Superior temporal gyrus (tissue), 1 donor: ENCODE data around the gene RAD23B.

Experiments
- DNase-seq: peaks from one replicate; pipeline ENCODE4 v3.0.0-alpha.2; 2016; ENCODE audit errors: extremely low spot score

The RAD23B gene

DNA sequence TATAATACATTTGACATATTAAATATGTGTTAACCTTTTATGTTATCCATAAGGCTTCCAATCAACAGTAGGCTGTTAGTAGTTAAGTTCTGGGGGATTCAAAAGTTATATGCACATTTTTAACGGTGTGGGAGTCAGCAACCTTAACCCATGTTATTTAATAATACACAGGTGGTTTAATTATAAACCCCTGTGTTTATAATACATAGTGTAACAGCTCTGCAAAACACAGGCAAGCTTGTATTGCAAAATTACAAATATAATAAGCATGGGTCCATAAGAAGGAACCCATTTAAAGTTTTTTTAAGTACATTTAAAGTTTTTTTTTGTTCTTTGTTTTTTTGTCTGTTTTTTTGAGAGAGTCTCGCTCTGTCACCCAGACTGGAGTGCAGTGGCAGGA, 14.5 kb upstream of the RAD23B start:
- no peak for DNase-seq

- DNase-seq = no peak
Observed at GRCh38 chr9:107269254-107269653, 13.8 kb upstream of the RAD23B start.

DNA sequence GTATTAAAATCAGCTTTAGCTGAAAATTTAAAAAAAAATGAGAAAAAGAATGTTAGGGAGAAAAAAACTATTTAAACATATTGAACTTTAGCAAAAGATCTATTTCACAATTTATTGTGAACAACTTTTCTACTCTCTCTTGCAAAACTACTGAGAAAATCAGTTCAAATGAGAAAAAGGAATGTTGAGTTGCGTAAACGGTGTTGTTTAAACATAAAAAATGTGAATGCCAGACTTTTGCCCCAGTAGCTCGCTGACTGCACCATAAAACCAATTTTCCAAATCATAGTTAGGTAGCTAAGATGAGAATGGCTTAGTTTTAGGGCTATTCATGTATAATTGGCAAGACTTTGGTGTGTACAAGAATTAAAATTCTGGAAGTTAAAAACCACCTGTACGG, 13.4 kb upstream of the RAD23B start:
- no peak for DNase-seq

DNA sequence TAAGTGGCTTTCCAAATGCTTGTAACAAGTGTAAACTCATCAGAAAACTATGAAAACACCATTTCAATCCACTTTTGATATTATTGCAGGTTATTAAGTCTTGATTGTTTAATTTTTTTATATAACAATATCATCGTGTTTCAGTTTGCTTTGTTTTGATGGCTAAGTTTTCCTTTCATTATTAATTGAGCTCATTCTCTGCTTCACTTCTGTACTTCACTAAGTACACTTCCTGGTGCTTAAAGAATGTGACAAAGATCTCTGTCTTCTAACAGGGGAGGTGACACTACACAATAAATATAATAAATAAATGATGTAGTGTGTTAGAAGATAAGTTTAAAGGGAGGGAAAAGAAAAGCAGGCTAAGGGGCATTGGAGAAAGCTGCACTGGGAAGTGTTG, 13.0 kb upstream of the RAD23B start:
- DNase-seq = no peak

GRCh38 chr9:107270580-107270979, 12.5 kb upstream of the RAD23B start:
- no peak for DNase-seq

- DNase-seq = no peak
Observed at GRCh38 chr9:107273634-107274033, 9.4 kb upstream of the RAD23B start.

DNA sequence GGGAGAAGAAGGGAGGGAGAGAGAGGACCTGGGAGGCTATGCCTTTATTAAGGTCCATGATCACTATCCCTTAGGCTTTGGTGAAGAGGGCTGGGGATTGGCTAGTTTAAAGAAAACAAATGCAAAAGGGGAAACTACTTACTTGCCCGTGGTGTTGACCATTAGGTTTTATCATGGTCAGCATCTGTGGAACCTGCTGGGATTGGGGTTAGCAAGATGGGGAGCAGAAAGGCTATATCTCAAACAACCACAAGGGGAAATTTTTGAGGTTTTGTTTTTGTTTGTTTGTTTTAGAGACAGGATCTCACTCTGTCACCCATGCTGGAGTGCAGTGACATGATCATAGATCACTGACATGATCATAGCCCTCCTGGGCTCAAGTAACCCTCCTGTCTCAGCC, 9.0 kb upstream of the RAD23B start:
- DNase-seq = no peak

- no peak for DNase-seq
Observed at GRCh38 chr9:107274953-107275422, 8.1 kb upstream of the RAD23B start.

DNA sequence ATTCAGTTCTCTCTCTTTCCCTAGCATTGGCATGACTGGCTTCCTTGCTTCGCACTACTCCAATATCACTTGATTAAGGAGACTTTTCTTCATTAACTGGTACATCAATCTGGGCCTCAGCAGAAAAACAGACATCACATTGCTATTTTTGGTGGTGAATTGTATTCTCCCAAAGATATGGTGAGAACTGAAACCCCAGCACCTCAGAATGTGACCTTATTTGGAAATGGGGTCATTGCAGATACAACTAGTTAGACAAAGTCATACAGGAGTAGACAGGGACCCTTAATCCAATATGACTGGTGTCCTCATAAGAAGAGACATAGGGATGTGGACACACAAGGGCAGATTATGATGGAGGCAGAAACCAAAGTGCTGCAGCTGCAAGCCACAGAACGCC, 7.5 kb upstream of the RAD23B start:
- no peak for DNase-seq

- DNase-seq = no peak
Observed at GRCh38 chr9:107276966-107277710, 5.9 kb upstream of the RAD23B start.

DNA sequence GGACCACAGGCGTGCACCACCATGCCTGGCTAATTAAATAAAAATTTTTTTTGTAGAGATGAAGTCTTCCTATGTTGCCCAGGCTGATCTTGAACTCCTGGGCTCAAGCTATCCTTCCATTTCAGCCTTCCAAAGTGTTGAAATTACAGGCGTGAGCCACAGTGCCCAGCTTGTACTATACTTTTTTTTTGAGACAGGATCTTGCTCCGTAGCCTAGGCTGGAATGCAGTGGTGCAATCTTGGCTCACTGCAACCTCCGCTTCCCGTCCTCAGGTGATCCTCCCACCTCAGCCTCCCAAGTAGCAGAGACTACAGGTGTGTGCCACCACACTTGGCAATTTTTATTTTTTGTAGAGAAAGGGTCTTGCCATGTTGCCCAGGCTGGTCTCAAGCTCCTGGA, 5.3 kb upstream of the RAD23B start:
- no peak for DNase-seq

- DNase-seq = no peak
Observed at GRCh38 chr9:107279086-107279485, 4.0 kb upstream of the RAD23B start.

DNA sequence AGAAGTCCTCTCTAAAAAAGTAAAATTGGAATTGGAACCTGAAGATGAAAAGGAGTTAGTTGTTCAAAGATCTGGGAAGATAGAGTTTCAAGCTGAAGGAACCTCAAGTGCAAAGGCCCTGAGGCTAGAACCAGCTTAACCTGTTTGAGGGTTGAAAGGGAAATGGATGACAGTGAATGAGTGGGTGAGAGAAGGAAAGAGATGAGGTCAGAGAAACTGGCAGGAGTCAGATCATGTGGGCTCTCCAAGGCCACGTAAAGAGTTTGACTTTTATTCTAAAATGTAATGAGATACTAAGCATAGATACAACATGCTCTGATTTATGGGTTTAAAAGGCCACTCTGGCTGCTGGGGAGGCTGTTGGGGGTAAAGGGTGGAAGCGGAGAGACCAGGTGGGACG, 2.5 kb upstream of the RAD23B start:
- no peak for DNase-seq

GRCh38 chr9:107281184-107281583, 1.9 kb upstream of the RAD23B start:
- DNase-seq = no peak

- no peak for DNase-seq
Observed at GRCh38 chr9:107281922-107282667, 984 bp upstream of the RAD23B start.

- peak; percentile 29 for DNase-seq
Observed at GRCh38 chr9:107283623-107284616, 841 bp downstream of the RAD23B start.

DNA sequence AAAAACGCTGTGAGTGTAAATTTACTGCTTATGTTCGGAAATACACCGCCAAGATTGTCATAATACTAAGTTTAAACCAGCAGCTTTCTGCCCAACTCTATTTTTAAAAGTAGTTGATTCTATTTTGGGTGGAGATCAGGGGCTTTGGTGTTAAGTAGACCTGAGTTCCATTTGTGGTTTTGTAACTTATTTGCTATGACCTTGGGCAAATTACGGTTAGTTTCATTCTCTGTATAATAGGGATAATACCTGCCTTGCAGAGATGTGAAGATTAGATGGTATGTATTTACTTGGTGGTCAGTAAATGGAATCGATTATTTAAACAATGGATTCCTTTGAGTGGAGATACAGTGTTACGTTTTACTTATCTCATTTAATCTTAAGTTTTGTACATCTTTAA, 1.6 kb downstream of the RAD23B start:
- DNase-seq = no peak

DNA sequence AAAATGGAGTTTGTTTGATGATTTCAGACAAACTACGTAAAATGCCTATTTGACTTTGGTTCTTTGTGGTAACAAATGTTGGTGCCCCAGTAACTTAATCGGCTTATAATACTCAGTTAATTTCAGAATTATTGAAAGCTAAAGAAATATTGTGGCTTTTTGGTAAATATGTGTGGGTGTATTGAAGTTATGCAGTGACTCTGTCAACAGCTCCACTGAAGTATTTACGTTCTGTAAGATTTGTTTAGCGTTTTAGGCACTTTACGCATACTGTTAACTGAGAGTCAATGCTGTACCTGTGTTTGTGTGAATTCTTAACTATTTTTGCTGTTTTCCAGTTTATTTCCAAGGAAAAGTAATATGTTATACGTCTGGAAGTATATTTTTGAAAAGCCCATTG, 2.2 kb downstream of the RAD23B start:
- no peak for DNase-seq

DNA sequence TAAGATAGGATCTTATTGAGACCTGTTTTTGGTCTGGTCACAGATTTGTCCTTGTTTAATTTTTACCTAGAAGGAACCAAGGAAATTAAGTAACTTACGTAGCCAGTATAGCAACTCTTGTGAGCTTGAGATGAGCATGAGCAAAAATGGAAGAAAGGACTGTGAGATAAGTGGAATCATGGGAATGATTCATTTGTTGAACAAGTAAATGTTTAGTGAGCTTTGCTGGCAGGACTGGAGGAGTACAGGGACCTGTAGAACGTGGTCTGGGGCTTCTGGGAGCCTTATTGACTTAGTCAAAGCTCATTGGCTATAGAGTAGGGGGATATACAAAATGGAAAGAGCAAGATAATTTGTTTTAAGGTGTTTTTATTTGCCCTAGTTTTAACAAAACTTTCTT, 3.0 kb downstream of the RAD23B start:
- DNase-seq = no peak

DNA sequence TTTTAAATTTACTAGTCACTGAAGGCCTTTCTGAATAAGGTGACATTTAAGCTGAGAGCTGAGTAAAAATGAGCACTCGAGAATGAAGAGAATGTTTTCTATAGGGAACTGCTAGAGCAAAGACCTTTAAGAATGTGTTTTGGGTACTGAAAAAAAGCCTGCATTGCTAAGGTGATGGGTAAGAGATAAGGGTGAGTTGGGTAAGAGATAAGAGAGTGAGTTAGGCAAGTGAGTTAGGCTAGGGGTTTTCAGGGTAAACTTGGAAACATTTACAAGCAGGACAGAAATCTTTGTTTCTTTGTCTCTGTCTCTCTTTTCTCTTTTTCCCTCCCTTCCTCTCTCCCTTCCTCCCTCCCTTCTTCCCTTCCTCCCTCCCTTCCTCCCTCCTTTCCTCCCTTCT, 5.6 kb downstream of the RAD23B start:
- DNase-seq = no peak

GRCh38 chr9:107290619-107291018, 7.5 kb downstream of the RAD23B start:
- no peak for DNase-seq
